GM12873 (cell line): ENCODE results near the gene SLC17A8.

Experiments
- TF ChIP-seq, protein P1 (sequence below): IDR thresholded peaks from 2 replicates; pipeline ENCODE4 v1.5.1; 2012; ENCODE audit warnings: low read depth, mild to moderate bottlenecking, moderate library complexity, low read length, control low read depth; ENCODE audit not compliant: insufficient read depth; ENCODE audit errors: missing control alignments

The SLC17A8 gene

DNA sequence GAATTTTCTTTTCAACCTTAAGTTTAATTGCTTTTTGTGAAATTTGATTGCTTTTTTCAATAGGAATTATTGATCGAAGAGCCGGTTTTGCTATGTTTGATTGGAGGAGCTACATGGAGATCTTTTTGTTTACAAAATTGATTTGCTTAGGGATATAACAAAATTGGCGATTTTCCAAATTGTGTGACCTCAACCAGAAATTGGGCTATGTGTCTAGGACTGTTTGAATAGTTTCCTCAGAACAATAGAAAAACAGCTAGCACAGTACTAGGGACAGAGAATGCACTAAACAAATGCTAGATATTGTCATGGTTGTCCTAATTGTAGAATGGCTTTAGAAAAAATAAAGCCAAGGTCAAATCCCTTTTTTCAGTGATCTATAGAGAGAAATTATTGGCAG, 2.4 kb downstream of the SLC17A8 start:
- TF ChIP-seq, protein P1, sequence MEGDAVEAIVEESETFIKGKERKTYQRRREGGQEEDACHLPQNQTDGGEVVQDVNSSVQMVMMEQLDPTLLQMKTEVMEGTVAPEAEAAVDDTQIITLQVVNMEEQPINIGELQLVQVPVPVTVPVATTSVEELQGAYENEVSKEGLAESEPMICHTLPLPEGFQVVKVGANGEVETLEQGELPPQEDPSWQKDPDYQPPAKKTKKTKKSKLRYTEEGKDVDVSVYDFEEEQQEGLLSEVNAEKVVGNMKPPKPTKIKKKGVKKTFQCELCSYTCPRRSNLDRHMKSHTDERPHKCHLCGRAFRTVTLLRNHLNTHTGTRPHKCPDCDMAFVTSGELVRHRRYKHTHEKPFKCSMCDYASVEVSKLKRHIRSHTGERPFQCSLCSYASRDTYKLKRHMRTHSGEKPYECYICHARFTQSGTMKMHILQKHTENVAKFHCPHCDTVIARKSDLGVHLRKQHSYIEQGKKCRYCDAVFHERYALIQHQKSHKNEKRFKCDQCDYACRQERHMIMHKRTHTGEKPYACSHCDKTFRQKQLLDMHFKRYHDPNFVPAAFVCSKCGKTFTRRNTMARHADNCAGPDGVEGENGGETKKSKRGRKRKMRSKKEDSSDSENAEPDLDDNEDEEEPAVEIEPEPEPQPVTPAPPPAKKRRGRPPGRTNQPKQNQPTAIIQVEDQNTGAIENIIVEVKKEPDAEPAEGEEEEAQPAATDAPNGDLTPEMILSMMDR: no peak

- TF ChIP-seq, protein P1: no peak
These were observed 2.9 kb downstream of the SLC17A8 start for GRCh38 chr12:100359822-100360221.

- TF ChIP-seq, protein P1: no peak
These were observed 3.6 kb downstream of the SLC17A8 start for GRCh38 chr12:100360450-100360849.

- TF ChIP-seq, protein P1: no peak
These were observed 7.5 kb downstream of the SLC17A8 start for GRCh38 chr12:100364324-100364723.

DNA sequence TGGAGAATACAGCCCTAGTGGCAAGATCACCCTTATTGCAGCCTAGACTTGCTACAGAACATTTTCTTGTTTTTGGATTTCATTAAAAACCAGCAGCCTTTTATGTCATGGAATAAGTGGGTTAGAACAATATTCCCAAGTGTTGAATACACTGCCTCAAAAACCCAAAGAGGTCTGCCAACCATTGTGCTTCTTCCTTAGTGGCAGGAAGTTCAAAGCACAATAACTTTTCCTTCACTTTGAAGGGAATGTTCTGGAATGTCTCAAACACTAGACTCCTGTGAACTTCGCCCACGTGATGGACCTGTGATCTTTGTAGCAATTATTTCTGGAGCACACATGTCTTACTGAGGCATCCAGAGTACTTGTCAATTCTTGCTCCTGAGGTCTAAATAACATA, 8.5 kb downstream of the SLC17A8 start:
- TF ChIP-seq, protein P1: no peak

DNA sequence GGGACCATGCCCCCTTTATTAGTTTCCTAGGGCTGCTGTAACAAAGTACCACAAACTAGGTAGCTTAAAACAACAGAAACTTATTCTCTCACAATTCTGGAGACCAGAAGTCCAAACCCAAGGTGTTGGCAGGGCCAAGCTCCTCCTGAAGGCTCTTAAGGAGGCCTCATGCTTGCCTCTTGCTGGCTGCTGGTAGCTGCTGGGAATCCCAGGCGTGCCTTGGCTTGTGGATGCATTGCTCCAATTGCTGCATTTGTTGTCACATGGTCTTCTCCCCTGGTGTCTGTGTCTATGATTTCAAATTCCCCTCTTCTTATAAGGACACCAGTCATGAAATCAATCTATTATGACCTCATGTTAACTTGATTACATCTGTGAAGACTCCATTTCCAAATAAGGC, 11.2 kb downstream of the SLC17A8 start:
- TF ChIP-seq, protein P1: no peak

- TF ChIP-seq, protein P1: no peak
These were observed 14.3 kb downstream of the SLC17A8 start for GRCh38 chr12:100371146-100371545.

GRCh38 chr12:100372853-100373640, 16.2 kb downstream of the SLC17A8 start:
- TF ChIP-seq, protein P1: no peak
